Duodenal mucosa (tissue), 2 donors: Measurements from ENCODE around the gene CD300A.

Experiments
- H3K27ac ChIP-seq: one replicate; pipeline ENCODE4 v1.7.0; 2013; ENCODE audit warnings: low read depth, low read length
- H3K27me3 ChIP-seq, 2 donors: one replicate each; pipeline ENCODE4 v1.7.0; 2013; ENCODE audit warnings: low read length in 2 of 2, control low read depth in 1 of 2; ENCODE audit not compliant: insufficient read depth in 2 of 2, control insufficient read depth in 1 of 2
- H3K36me3 ChIP-seq, 2 donors: one replicate each; pipeline ENCODE4 v1.7.0; 2013; ENCODE audit warnings: low read length in 2 of 2, control low read depth in 1 of 2; ENCODE audit not compliant: insufficient read depth in 2 of 2, control insufficient read depth in 1 of 2
- H3K4me1 ChIP-seq, 2 donors: one replicate each; pipeline ENCODE4 v1.7.0; 2013; ENCODE audit warnings: low read length in 2 of 2, control low read depth in 1 of 2; ENCODE audit not compliant: insufficient read depth in 2 of 2, control insufficient read depth in 1 of 2
- H3K4me3 ChIP-seq, 2 donors: one replicate each; pipeline ENCODE4 v1.7.0; 2013; ENCODE audit warnings: low read length in 2 of 2, low read depth in 1 of 2
- H3K9ac ChIP-seq, 2 donors: one replicate each; pipeline ENCODE4 v1.7.0; 2013; ENCODE audit warnings: low read length in 2 of 2, low read depth in 1 of 2
- H3K9me3 ChIP-seq, 2 donors: one replicate each; pipeline ENCODE4 v1.7.0; 2013; ENCODE audit warnings: low read length in 2 of 2, control low read depth in 1 of 2; ENCODE audit not compliant: control insufficient read depth in 1 of 2

CD300A gene

DNA sequence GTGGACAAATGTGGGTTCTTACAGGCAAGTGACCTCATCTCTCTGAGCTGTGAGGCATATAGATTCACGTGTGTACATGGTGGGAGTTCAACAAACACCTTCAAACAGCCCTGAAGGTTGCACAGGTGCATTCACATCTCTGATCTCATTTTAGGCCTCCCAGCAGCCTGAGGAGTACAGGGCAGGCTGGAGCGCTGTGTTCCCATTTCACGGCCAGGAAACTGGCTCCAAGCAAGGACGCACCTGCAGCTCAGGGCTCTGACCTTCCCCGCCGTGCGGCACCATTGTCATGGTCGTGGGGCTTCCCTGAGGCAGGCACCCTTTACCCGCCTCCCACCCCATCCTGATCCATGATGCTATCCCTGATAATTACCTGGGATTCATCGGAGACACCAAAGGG lies 4.8 kb upstream of the CD300A start:
- Histone ChIP-seq H3K4me3 (no peak overlapping the region), H3K27me3 (peaks cover 0 to 5% of the 10 kb centered on the region in 2 donors), H3K4me1 (peaks cover 17 to 29% of the 10 kb centered on the region in 2 donors), H3K27ac (no peak overlapping the region), H3K9me3 (no peaks in the 10 kb centered on the region), H3K9ac (no peak overlapping the region), H3K36me3 (no peaks in the 10 kb centered on the region)

DNA sequence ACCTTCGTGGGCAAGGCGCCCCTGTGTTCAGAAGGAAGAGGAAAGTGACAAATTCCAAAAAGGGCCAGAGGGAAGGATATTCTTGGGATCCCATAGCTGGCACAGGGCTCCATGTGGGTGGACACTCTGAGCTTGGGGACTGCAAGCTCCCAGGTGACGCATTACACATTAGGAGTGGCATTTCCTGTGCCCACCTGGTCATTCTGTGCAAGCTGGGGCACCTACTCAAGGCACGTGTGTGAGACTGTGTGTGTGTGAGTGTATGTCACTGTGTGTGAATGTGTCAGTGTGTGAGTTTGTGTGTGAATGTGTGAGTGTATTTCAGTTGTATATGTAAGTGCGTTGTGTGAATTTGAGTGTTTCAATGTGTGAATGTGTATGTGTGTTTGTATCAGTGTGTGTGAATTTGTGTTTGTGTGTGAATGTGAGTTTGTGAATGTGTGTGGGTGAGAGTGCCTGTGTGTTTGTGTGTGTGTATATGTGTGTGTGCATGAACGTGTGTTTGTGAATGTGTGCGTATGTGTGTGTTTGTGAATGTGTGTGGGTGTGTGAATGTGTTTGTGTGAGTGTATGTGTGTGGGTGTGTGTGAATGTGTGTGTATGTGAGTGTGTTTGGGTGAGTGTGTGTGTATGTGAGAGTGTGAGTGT lies 1.6 kb upstream of the CD300A start:
- peaks cover 5% of the 10 kb centered on the region in 2 donors for H3K27me3 ChIP-seq
- H3K36me3 ChIP-seq: no peaks in the 10 kb centered on the region
- no peak overlapping the region for H3K27ac ChIP-seq
- H3K4me1 ChIP-seq: peaks cover 11 to 28% of the 10 kb centered on the region in 2 donors
- H3K9me3 ChIP-seq: no peaks in the 10 kb centered on the region
- H3K9ac ChIP-seq: no peak overlapping the region
- no peak overlapping the region for H3K4me3 ChIP-seq

DNA sequence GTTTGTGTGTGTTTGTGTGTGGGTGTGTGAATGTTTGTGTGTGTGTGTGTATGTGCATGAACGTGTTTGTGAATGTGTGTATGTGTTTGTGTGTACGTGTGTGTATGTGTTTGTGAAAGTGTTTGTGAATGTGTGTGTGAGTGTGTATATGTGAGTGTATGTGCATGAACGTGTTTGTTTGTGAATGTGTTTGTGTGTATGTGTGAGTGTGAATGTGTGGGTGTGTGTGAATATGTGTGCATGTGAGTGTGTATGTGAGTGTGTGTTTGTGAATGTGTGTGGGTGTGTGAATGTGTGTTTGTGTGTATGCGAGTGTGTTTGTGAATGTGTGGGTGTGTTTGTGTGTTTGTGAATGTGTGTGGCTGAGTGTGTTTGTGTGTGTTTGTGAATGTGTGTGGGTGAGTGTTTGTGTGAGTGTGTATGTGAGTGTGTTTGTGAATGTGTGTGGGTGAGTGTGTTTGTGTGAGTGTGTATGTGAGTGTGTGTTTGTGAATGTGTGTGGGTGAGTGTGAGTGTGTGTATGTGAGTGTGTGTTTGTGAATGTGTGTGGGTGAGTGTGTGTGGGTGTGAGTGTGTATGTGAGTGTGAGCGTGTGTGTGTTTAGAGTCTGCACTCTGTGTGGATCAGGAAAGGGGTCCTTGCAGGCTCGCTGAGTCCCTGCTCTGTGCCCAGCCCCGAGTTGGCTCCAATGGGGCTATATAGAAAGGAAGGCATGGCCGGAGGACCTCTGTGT lies 890 bp upstream of the CD300A start:
- Histone ChIP-seq H3K4me1 (peaks cover 11 to 28% of the 10 kb centered on the region in 2 donors), H3K27ac (peak overlapping the region; percentile 39), H3K36me3 (no peaks in the 10 kb centered on the region), H3K9ac (peak overlapping the region; percentile 42 to 47), H3K27me3 (peaks cover 5% of the 10 kb centered on the region in 2 donors), H3K9me3 (no peaks in the 10 kb centered on the region), H3K4me3 (peak overlapping the region in 1 of 2 donors; percentile 42)

DNA sequence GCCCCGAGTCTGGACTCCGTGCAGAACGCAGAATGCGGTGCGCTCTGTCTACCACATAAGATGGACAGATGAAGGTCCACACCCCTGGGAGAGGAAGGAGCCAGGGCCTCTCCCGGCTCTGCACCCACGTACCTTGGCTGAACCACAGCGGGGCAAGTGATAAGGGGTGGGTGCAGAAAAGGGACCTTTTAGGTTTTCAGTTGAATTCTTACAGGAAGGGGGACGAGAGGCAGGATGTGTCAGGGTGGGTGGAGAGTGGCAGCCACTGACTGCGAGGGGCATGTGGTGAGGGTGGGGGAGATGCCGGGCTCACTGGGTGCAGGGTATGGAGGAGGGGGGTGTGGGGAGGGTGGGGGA lies 372 bp downstream of the CD300A start:
- H3K27me3 ChIP-seq: peaks cover 5% of the 10 kb centered on the region in 2 donors
- H3K9me3 ChIP-seq: no peaks in the 10 kb centered on the region
- H3K9ac ChIP-seq: peak overlapping the region; percentile 41 to 47
- H3K4me1 ChIP-seq: peaks cover 11 to 28% of the 10 kb centered on the region in 2 donors
- peak overlapping the region; percentile 52 for H3K27ac ChIP-seq
- H3K36me3 ChIP-seq: no peaks in the 10 kb centered on the region
- H3K4me3 ChIP-seq: peak overlapping the region; percentile 42 to 60

DNA sequence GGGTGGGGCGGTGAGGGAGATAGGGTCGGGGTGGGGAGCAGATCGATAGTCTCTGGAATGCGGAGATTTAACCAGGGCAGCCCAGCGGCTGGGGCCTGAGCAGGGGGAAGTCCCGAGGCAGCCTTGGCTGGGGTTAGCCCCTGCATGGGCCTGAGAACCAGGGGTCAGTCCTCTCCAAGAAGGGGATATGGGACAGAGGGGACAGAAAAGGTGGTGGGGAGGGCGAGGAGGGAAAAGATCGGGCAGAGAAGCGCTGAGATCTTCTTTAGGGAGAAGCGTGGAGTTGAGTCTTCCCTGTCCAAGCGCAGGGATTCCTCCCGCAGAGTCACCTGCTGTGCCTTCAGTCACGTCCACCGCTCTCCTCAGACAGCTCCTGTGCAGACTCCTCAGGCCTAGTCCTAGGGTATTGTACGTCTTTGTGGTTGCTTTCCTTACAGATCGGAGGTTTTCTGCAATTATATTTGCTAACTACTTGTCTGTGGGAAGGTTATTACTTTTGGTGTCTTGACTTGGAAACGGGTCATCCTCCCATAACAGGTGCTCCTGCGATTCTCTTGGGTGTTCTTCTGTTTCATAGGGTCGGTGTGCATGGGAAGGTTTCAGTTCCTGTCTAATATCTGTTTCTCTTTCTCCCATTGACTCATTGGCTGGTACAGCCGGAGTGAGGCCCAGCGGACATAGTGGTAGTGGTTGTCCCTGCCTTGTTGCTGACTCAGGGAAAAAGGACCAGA lies 952 bp downstream of the CD300A start:
- peaks cover 5% of the 10 kb centered on the region in 2 donors for H3K27me3 ChIP-seq
- H3K9me3 ChIP-seq: no peaks in the 10 kb centered on the region
- H3K4me3 ChIP-seq: peak overlapping the region; percentile 65 to 69
- H3K4me1 ChIP-seq: peaks cover 11 to 28% of the 10 kb centered on the region in 2 donors
- H3K9ac ChIP-seq: peak overlapping the region; percentile 27 to 43
- H3K27ac ChIP-seq: peak overlapping the region; percentile 52
- no peaks in the 10 kb centered on the region for H3K36me3 ChIP-seq

DNA sequence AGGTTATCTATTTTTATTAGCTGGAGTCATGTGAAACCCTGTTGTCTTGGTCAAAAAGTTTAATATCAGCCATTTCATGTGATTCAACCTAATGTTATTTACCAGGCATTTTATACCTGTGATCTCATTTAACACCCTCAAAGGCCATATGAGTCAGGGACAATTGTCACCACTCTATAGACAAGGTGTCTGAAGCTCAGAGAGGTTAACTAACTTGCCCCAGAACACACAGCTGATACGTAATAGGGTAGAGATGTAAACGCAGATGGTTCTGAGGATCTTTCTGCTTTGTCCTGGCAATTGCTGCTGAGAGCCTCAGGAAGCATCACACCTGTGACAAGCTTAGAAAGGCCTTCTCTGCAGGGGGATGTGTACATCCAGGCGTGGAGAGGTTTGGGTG lies 4.9 kb downstream of the CD300A start:
- H3K27me3 ChIP-seq: peaks cover 0 to 5% of the 10 kb centered on the region in 2 donors
- H3K36me3 ChIP-seq: peaks cover 5 to 7% of the 10 kb centered on the region in 2 donors
- peaks cover 7 to 8% of the 10 kb centered on the region in 2 donors for H3K9me3 ChIP-seq
- H3K27ac ChIP-seq: no peak overlapping the region
- H3K9ac ChIP-seq: no peak overlapping the region
- peaks cover 0 to 5% of the 10 kb centered on the region in 2 donors for H3K4me1 ChIP-seq
- H3K4me3 ChIP-seq: no peak overlapping the region

DNA sequence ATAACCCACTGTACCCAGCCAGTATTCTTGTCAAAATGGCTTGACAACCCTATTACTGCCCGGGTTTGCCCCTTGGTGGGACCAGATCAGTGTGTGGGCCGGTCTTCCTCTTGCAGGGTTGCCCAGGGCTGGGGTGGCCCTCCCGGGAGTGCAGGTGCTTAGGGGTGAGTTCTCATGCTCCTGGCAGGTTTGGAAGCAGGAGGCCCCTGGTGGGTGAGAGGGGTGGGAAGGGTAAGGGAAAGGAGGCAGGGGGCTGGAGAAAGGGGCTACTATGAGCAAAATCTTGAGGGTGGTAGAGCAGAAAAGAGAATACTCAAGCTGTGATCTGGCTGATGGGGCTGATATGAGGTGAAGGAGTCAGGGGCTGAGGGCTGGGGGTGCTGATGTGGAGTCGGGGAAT lies 6.5 kb downstream of the CD300A start:
- Histone ChIP-seq H3K27ac (no peak overlapping the region), H3K4me3 (no peak overlapping the region), H3K9ac (no peak overlapping the region), H3K4me1 (no peaks in the 10 kb centered on the region), H3K27me3 (no peaks in the 10 kb centered on the region), H3K36me3 (peaks cover 5 to 7% of the 10 kb centered on the region in 2 donors), H3K9me3 (peaks cover 7 to 8% of the 10 kb centered on the region in 2 donors)

DNA sequence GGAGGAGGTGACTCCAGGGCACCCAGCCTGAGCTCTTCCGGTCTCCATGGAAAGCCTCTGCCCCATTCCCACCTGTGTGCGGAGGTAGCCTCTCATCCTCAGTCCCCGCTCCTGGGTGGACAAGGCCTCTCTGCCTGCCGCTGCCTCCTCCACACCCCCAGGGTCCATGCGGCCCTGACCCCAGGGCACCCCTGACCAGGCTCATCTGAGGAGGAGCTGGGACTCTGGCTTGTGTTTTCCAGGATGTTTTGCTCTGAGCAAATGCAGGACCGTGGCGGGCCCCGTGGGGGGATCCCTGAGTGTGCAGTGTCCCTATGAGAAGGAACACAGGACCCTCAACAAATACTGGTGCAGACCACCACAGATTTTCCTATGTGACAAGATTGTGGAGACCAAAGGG lies 6.9 kb downstream of the CD300A start:
- H3K4me1 ChIP-seq: no peaks in the 10 kb centered on the region

DNA sequence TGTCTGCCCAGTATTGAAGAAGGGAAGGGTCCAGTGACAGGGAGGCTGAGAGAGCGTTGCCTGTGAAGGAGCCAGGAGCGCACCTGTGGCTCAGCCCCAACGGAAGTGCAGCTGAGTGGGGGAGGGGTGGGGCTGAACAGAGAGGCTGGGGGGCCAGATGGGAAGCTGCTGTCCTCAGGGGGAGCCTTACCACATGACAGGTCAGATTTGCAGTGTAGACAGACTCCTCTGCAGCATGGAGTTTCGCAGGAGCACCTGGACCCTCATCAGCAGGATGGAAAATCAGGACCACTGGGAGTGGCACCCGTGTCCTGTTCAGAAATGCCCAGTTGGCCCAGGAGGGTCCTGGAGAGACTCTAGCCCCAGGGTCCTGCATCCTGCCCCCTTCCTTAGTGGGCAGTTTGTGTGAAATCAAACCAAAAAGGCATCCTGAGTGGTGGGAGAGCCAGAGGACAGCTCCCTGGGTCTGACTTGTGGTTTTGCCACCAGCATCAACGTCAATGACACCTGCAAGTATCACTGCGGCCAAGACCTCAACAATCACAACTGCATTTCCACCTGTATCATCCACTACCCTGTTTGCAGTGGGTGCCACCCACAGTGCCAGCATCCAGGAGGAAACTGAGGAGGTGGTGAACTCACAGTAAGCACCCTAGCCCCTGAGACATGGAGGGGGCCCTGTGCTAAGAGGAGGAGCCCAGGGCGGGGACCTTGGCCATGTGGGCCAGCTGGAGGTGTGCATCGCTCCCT lies 7.8 kb downstream of the CD300A start:
- Histone ChIP-seq H3K4me3 (no peak overlapping the region), H3K9me3 (peaks cover 7 to 8% of the 10 kb centered on the region in 2 donors), H3K27ac (no peak overlapping the region), H3K4me1 (peaks cover 4 to 6% of the 10 kb centered on the region in 2 donors), H3K36me3 (peaks cover 5 to 7% of the 10 kb centered on the region in 2 donors), H3K9ac (no peak overlapping the region), H3K27me3 (no peaks in the 10 kb centered on the region)

More for the DNA sequence above, 6.9 kb downstream of the CD300A start:
- H3K36me3 ChIP-seq: peaks cover 5 to 7% of the 10 kb centered on the region in 2 donors
- no peak overlapping the region for H3K9ac ChIP-seq
- no peak overlapping the region for H3K4me3 ChIP-seq
- H3K27me3 ChIP-seq: no peaks in the 10 kb centered on the region
- peaks cover 7 to 8% of the 10 kb centered on the region in 2 donors for H3K9me3 ChIP-seq
- H3K27ac ChIP-seq: no peak overlapping the region
